Thyroid gland (tissue), 4 donors: ENCODE data around the gene CELSR2. TPM values are rescaled to one million over a fixed set of nuclear protein-coding genes. Genes with fewer than 3 reads are reported as not detected.

Experiments
- DNase-seq, 2 donors: peaks; one replicate each; pipeline ENCODE4 v3.0.0-alpha.2; 2019
- H3K27ac ChIP-seq, 3 donors: fragments of 200-600 bp; sonication (generic); 1 replicate in 2 of 3; 2 replicates in 1 of 3; pipeline ENCODE4 v1.5.1; 2016 to 2019; ENCODE audit warnings: mild to moderate bottlenecking in 1 of 3, moderate library complexity in 1 of 3
- H3K27me3 ChIP-seq: fragments of 200-600 bp; sonication (generic); one replicate; pipeline ENCODE4 v1.5.1; 2019
- H3K36me3 ChIP-seq, 2 donors: fragments of 200-600 bp; sonication (generic); one replicate each; pipeline ENCODE4 v1.5.1; 2016 to 2019
- H3K4me1 ChIP-seq, 2 donors: fragments of 200-600 bp; sonication (generic); one replicate each; pipeline ENCODE4 v1.5.1; 2017 to 2019
- H3K4me3 ChIP-seq, 3 donors: fragments of 200-600 bp; sonication (generic); replicated peaks in 1 of 3; 1 replicate in 2 of 3; 2 replicates in 1 of 3; pipeline ENCODE4 v1.5.1; 2016; ENCODE audit warnings: mild to moderate bottlenecking in 1 of 3
- H3K9me3 ChIP-seq: fragments of 200-600 bp; sonication (generic); one replicate; pipeline ENCODE4 v1.5.1; 2017
- CTCF ChIP-seq, 6 experiments: fragments of 200-600 bp in 3 of 6; fragments of 450-650 bp in 3 of 6; sonication (generic) in 3 of 6; IDR thresholded peaks; one replicate each; pipeline ENCODE4 v1.5.1; 2016 to 2019; ENCODE audit warnings: antibody characterized with exemption in 6 of 6, mild to moderate bottlenecking in 2 of 6, inconsistent platforms in 1 of 6, moderate library complexity in 1 of 6
- POLR2A ChIP-seq, 2 donors: fragments of 450-650 bp; IDR thresholded peaks; one replicate each; pipeline ENCODE4 v1.6.1; 2017; ENCODE audit warnings: antibody characterized with exemption in 2 of 2, mild to moderate bottlenecking in 2 of 2, moderate library complexity in 1 of 2
- WGBS, 2 donors: methylation state at CpG; one replicate each; pipeline ENCODE4 v1.1.5; 2017; 5-methylcytosine and 5-hydroxymethylcytosine counted together
- intact Hi-C: fragments of 100-400 bp; cut with DNase I; formaldehyde crosslinking; loops from one replicate; pipeline ENCODE4 v1.15.1; 2023
- total RNA-seq, 4 donors: library from RNA; depleted of rRNA; stranded (reverse); fragments of >200 nt; gene quantifications; one replicate each; pipeline ENCODE4 v1.2.3, GENCODE V29; 2016

The CELSR2 gene
- total RNA-seq, 4 donors from 2014 or later, result 23.5 to 54.9 (median 47.6) TPM

- Histone ChIP-seq H3K27ac (no peak overlapping the region), H3K4me1 (peaks cover 28 to 41% of the 10 kb centered on the region in 2 donors), H3K27me3 (no peaks in the 10 kb centered on the region), H3K9me3 (no peaks in the 10 kb centered on the region), H3K4me3 (no peak overlapping the region), H3K36me3 (no peaks in the 10 kb centered on the region)
- WGBS, 2 donors, result 93 to 99% methylated on average over 12 of the region's 12 CpGs
- no peak for DNase-seq
- TF ChIP-seq POLR2A (IDR thresholded peaks at IDR 0.05) (no peak), CTCF (IDR thresholded peaks at IDR 0.05) (no peak)
- intact Hi-C loops, result loop anchor here (5.0 kb wide), 1 partner anchor 116 kb away; the partner anchor contains the start of gene SORT1
Observed at GRCh38 chr1:109280862-109281261, 31.5 kb downstream of the CELSR2 start.

GRCh38 chr1:109281680-109282496 lies 32.5 kb downstream of the CELSR2 start:
- no peak for TF ChIP-seq CTCF (IDR thresholded peaks at IDR 0.05)
- TF ChIP-seq POLR2A (IDR thresholded peaks at IDR 0.05), result no peak
- Histone ChIP-seq H3K4me3 (no peak overlapping the region), H3K27ac (no peak overlapping the region), H3K27me3 (no peaks in the 10 kb centered on the region), H3K36me3 (no peaks in the 10 kb centered on the region), H3K9me3 (no peaks in the 10 kb centered on the region), H3K4me1 (peaks cover 20 to 31% of the 10 kb centered on the region in 2 donors)
- no peak for DNase-seq
- intact Hi-C loops, result loop anchor here (5.0 kb wide), 1 partner anchor 115 kb away; the partner anchor contains the start of gene SORT1
- 58 to 62% methylated on average over 20 to 26 of the region's 28 CpGs for WGBS, 2 donors

DNA sequence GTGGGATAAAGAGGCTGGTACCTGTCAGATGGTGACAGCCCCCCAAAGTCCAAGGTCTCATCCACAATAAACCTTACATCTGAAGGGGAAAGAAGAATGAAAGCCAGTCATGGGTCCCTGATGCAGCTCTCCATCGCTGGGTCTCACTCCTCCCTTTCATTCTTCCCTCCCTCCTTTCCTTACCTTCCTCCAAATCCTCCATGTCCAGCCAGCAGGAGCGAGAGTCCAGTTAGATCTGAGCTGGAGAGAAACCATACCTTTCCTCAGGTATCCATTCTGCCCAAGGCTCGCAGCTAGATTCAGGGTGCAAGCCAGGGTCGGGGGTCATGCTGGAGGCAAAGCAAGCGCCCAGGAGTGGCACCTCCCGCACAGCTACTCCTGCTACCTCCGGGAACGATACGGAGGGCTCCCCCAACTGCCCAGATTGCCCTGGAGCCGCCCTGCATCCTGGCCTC lies 33.2 kb downstream of the CELSR2 start:
- no peak for DNase-seq
- H3K9me3 ChIP-seq, result no peaks in the 10 kb centered on the region
- WGBS, 2 donors, result 8 to 10% methylated on average over 10 of the region's 10 CpGs
- H3K27me3 ChIP-seq, result no peaks in the 10 kb centered on the region
- peak overlapping the region in 1 of 3 donors; percentile 90 for H3K27ac ChIP-seq
- TF ChIP-seq POLR2A (IDR thresholded peaks at IDR 0.05), result no peak
- TF ChIP-seq CTCF (IDR thresholded peaks at IDR 0.05), result no peak
- H3K4me1 ChIP-seq, result peaks cover 18 to 24% of the 10 kb centered on the region in 2 donors
- no peaks in the 10 kb centered on the region for H3K36me3 ChIP-seq
- peak overlapping the region; percentile 15 to 60 (median 19) for H3K4me3 ChIP-seq
- intact Hi-C loops, result loop anchor here (5.0 kb wide), 1 partner anchor 115 kb away; the partner anchor contains the start of gene SORT1

DNA sequence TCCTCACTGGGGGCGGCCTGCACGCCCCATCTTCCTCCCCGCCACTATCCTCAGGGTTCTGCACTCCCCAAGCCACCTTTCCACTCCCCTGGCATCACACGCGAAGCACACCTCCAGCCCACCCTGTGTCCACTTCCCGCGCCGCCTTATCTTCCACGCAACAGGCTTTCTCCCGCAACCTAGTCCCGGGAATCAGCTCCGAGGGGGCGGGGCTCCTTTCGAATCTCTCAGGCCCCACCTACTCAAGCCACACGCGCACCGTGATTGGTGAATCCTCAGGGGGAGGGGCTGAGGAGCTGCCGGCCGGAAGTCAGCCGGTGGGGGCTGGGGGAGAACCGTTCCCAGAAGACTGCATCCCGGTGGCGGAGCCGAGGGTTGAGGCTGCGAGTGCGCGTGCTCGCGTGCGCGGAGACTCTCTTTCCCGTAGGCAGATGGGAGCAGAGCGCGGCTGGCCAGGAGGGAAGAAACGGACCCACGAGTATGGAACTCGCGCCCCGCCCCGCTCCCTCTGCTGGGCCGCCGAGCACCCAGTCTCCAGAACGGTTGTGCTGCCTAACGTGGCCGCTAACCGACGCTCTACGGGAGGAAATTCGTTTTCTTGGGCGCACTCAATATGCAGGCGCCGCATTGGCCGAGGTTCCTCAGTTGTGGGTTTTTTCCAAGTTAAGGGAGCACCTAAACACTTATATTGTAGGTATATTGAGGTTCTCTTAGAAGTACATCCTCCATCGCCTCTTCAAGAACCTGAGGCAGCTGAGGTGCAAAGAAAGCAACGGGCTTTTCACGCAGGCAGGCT lies 33.8 kb downstream of the CELSR2 start, which contains the start of gene PSRC1:
Gene PSRC1 (minus strand): TSS at position 194 of the 796 bp plus-strand sequence.
- intact Hi-C loops, result loop anchor here (5.0 kb wide), 1 partner anchor 114 kb away; the partner anchor contains the start of gene SORT1
- TF ChIP-seq POLR2A (IDR thresholded peaks at IDR 0.05), result peak in 1 of 2 donors; percentile 87
- TF ChIP-seq CTCF (IDR thresholded peaks at IDR 0.05), result peak in 5 of 6 experiments; percentile 42 to 69 (median 52)
- peak; percentile 97 for DNase-seq
- Histone ChIP-seq H3K9me3 (no peaks in the 10 kb centered on the region), H3K27me3 (no peaks in the 10 kb centered on the region), H3K36me3 (no peaks in the 10 kb centered on the region), H3K27ac (peak within 1 kb of the TSS; percentile 56 to 90 (median 67)), H3K4me3 (peak within 1 kb of the TSS; percentile 15 to 60 (median 19)), H3K4me1 (peaks cover 12 to 18% of the 10 kb centered on the region in 2 donors)
- 0% methylated on average over 25 to 37 of the region's 56 CpGs for WGBS, 2 donors
